Endometrial microvascular endothelial cells (primary cell): ENCODE data around the gene DDRGK1. TPM values are rescaled to one million over a fixed set of nuclear protein-coding genes. Genes with fewer than 3 reads are reported as not detected.

Source experiments
- in situ Hi-C: cut with HindIII; loops from 2 replicates; pipeline ENCODE4 v1.10.0; 2017; ENCODE audit warnings: low sequenced_read_pairs, low pct_unique_long_range_greater_than_20kb; ENCODE audit errors: inconsistent ontology term
- total RNA-seq: library from RNA; depleted of rRNA; stranded (reverse); fragments of >200 nt; gene quantifications from one replicate; pipeline ENCODE4 v1.2.3, GENCODE V29; 2015; ENCODE audit errors: inconsistent ontology term

Gene DDRGK1
- total RNA-seq, 1 donor from 2014 or later = 56.7 TPM

DNA sequence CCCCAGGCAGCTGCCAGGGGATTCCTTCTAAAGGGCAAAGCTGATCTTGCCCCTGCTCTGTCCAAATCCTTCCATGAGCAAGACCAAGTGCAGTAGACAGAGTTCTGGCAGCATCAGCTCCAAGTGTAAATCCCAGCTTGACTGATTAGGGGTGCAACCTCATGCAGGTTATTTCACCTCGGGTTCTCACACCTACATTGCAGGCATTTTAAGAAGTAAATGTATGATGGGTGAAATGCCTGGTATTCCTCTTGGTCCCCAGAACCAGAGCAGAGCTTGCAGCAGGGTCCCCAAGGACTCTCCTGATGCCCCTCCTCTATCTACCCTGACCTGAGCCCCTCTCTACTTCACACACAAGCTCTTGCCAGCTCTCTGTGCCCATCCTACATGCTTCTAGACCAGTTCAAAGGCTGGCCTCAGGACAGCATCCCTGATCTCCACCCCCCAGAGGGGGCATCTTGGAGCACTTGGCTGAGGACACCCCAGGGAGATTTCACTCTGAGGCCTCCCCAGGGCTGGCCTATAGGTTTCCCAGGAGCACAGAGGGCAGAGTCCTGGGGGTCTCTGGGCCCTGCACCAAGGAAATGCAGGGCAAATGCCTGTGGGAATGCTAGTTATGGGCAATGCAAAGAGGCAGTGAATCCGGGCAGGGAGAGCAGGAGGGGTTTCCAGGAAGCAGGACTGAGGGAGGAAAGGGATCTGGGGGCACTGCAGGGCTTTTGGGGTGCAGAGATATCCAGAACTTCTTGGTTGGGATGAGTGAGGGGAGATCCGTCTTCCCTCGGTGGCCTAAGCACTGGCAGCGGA is 32.2 kb downstream of the DDRGK1 start:
- in situ Hi-C loops = no loop called here

DNA sequence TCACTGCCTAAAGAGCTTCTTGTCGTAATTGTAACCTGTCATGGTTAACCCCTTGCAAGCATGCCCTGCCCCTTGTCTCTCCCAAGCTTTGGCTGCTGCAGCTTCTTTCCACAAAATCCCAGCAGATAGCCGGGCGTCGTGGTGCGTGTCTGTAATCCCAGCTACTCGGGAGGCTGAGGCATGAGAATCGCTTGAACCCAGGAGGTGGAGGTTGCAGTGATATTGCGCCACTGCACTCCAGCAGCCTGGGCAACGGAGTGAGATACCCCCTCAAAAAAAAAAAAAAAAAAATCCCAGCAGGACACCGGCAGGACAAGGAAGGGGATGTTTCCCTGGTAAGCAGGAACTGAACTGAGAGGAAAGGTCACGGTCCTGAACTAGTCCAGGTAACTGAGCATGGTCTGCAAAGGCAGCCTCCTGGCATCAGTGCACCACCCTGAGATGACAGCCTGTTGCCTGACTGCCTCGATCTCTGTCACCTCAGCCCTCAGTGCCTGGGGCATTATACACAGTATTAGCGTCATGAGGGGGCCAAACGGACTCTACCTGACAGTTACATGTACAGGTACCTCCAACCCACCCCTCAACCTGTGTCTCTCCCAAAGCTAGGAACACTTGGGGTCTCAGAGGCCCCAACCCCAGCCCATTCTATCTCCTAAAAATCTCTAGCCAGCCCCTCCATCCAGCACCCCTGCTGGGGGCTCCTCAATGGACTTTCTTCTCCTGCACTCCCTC is 32.9 kb downstream of the DDRGK1 start:
- in situ Hi-C loops = no loop called here

GRCh38 chr20:3168829-3169590 is 35.5 kb downstream of the DDRGK1 start:
- in situ Hi-C loops = no loop called here

DNA sequence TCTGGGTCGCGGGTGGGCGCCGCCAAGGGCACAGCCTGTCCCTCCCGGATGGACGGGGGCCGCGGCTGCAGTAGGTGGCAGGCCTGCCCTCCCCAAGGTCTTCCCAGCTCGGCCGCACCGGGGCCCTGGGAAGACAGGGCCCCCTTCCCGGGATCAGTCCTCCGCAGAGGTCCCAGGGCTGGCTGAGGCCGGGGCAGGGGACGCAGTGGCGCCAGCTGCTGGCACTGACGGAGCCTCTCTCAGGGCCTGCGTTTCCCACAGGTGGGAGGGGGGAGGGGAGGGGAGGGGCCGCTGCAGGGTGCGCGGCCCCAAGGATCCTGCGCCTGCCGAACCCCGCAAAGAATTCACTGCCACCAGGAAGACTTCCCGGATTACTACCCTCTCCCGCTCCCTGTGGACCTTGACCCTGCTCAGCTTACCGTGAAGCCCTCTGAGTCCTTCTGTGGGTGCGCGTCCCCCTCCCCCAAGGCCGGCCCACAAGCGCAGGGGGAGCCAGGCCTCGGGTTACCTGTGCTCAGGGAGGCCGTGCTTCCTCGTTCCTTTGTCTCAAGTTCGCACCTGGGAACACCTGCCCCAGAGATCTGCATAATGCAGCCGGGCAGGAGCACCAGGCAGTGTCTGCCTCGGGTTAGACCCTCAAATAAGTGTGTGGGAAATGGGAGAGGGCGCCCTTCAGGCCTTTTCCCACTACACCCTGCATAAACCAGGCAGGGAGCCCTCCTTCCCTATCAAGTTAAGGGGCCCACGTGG is 36.2 kb downstream of the DDRGK1 start:
- in situ Hi-C loops = no loop called here

- in situ Hi-C loops = no loop called here
Measured at GRCh38 chr20:3167738-3168078, 36.8 kb downstream of the DDRGK1 start.

DNA sequence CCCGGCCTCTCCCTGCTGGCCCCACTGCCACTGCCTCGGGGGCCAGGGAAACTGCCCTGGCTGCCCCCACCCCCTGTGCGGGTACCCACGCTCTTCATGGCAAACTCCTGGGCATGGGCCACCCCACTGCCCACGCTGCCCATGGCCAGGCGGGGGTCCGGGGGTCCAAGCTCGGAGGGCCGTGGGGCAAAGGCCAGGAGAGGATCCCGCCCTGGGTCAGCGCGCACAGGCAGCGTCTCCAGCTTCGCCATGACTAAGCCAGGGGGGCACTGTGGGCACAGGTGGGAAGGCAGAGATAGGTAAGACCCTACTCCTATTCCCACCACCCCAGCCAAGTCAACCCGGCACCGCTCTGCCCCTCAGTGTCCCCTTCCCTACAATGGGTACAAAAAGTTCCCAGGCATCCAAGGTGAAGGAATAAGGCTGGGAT is 37.6 kb downstream of the DDRGK1 start:
- in situ Hi-C loops = no loop called here

DNA sequence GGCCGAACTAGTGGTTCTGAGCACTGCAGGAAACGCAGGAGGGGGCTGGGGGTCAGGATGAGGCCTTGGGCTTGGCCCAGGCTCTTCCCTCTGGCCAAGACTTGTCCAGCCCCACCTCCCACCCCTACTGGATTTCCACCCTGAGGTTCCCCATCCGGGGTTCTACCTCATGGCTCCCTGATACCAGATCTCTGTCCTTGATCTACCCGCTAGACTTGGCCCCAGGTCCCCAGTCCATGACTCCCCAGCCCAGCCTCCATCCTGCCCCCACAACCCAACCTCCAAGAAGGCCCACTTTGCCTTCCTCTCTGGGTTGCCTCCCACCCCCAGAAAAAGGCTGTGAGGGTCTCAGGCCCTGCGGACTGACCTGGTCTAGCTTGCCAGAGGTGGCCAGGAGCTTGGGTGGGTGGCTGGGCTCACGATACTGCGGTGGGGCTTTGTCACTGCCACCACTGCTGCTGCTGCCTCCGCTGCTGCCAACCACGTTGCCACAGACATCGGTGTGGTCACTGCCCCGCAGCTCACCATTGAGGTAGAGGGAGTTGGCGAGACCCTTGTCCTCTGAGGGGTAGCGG is 38.1 kb downstream of the DDRGK1 start:
- in situ Hi-C loops = no loop called here

DNA sequence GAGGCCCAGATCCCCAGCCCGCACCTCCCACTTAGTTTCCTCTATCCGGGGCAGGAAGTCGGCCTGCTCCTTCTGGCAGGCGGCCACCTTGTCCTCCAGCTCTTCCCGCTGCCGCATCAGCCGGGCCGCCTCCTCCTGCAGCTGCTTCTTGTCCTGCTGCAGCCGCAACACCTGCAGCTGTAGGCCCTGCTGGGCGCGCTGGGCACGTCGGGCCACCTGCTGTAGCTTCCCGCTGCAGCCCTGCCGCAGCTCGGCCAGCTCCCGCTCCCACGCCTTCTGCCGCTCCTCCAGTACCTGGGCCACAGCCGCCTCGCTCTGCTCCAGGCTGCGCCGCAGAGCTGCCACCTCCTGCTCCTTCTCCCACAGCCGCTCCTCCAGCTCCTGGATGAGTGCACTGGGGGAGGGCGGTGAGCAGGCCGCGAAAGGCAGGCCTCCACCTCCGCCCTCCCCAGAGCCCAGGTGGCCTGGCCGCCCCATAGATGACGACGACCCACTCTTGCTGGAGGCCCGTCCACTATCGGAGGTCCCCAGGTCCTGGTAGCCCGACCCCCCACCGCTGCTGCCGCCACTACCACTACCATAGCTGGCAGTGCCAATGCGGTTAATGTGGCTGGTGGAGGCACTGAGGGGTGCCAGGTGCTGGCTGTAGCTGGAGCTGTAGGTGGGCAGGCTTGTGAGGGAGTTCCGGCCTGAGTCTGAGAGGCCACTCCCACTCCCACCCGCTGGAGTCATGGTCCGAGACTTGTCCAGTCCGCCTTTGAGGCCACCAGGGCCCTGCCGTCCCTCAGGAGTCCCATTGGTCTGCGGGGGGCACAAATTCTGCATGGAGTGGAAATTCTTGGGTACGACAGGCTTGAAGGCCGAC is 38.8 kb downstream of the DDRGK1 start:
- in situ Hi-C loops = no loop called here

- in situ Hi-C loops = no loop called here
Measured at GRCh38 chr20:3164763-3165410, 39.6 kb downstream of the DDRGK1 start.

GRCh38 chr20:3164043-3164762 is 40.3 kb downstream of the DDRGK1 start:
- in situ Hi-C loops = no loop called here

DNA sequence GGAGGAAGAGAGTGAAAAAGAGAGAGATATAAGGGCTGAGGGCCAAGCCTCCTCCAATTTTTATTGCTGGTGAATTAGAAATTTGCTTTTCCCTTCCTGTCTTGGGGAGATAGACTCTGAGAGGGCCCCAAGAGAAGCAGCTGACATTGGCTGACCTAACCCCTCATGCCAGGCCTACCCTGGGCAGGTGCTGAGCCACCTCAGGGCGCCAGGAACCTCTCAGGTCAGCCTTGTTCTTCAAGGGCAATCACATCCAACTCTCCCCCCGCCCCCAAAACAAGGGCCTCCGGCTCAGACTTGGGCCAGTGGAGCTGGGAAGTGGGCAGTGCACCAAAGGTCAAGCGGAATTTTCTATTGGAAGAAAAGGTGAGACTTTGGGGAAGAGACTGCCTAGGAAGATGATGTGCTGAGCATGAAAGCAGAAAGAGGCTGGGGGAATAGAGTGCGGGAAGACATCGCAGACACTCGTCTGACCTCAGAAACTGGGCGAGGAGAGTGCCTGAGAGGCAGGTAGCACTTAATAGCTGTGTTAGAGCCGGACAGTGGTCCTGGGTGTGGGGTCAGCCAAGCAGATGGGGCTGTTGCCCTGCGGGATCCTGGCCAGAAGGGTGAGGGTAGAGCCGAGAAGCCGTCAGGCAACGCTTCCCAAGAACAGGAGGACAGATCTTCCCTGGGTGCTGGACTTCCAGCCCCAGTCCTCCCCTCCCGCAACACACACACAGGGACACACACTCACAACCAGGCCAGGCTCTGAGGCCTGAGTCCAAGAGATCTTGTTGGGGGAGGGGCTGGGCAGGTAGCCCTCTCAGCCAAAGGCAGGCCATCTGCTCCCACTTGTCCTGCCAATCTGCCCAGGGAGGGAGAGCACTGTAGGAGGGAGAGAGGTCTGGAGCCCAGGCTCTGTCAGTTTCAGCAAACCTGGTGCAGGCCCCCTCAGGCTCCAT is 41.1 kb downstream of the DDRGK1 start:
- in situ Hi-C loops = no loop called here

- in situ Hi-C loops = no loop called here
Measured at GRCh38 chr20:3162080-3162611, 42.3 kb downstream of the DDRGK1 start.

DNA sequence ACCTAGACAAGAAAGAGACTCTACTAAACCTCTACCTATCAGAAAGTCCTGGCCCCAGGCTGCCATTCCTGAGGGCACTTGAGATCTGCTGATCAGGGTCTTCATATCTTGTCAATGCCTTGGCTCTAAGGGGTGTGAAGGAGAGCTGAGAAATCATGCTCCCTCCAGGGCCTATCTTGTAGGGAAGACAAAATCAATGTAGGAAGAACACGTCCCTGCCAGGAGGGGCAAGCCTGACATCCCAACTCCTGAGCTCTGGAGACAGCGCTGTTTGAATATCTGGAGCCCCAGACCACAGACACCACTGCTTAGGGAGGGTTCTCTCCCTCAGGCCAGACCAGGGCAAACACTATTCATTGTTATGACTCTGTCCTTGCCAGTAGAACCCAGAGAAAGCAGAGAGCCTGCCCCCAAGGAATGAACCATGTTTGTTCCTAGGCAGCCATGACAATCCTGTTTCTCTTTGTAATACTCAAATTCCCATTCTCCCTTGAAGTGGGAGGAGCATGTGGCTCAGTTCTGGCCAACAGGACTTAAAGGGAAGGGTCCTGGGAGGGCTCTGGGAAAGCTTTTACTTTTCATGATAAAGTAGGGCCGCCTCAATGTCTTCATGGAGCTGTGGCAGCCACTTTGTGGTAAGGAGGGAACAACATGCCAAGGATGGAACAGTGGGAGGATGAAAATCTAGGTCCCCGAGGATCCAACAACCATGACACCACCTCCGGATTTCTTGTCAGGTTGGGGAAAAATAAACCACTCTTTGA is 43.0 kb downstream of the DDRGK1 start:
- in situ Hi-C loops = no loop called here

- in situ Hi-C loops = no loop called here
Measured at GRCh38 chr20:3160418-3160817, 44.1 kb downstream of the DDRGK1 start.

GRCh38 chr20:3158968-3159431 is 45.5 kb downstream of the DDRGK1 start:
- in situ Hi-C loops = no loop called here
